CD4-positive, alpha-beta T cell (primary cell): ENCODE data around the gene HDAC4. TPM values are rescaled to one million over a fixed set of nuclear protein-coding genes. Genes with fewer than 3 reads are reported as not detected.
A peak's percentile ranks its signal among the peaks of the same experiment; 100 is the strongest.

ENCODE experiments used
- ATAC-seq: fragments of 200-7000 bp; cut with Tn5 transposase; one replicate; pipeline ENCODE4 v1.10.0; 2022; ENCODE audit warnings: mild to moderate bottlenecking; ENCODE audit not compliant: poor library complexity
- CTCF ChIA-PET: fragments of 350-600 bp; sonication (Branson Sonifier 250); formaldehyde crosslinking; loops from one replicate; lab custom pipeline; 2021; ENCODE audit warnings: antibody characterized with exemption, inconsistent platforms; lab: Charles Lee
- POLR2A ChIA-PET: fragments of 350-600 bp; sonication (Branson Sonifier 250); formaldehyde crosslinking; loops from one replicate; lab custom pipeline; 2021; ENCODE audit warnings: antibody characterized with exemption, inconsistent platforms; lab: Charles Lee
- DNase-seq, 14 experiments: peaks; one replicate each; pipeline ENCODE4 v3.0.0-alpha.2; 2013 to 2020; ENCODE audit warnings: mixed read lengths in 2 of 14
- H3K27ac ChIP-seq, 2 donors: one replicate each; pipeline versions ENCODE4 v1.5.1 to v1.7.0; 2013; ENCODE audit warnings: low read length in 2 of 2, low read depth in 1 of 2, mild to moderate bottlenecking in 1 of 2
- H3K27me3 ChIP-seq, 2 experiments: 1 replicate in 1 of 2; 2 replicates in 1 of 2; pipeline versions ENCODE4 v1.6.1 to v1.7.0; 2013; ENCODE audit warnings: low read length in 2 of 2, control low read depth in 1 of 2, mild to moderate bottlenecking in 1 of 2, moderate library complexity in 1 of 2; ENCODE audit not compliant: insufficient read depth in 2 of 2, control insufficient read depth in 1 of 2
- H3K36me3 ChIP-seq: one replicate; pipeline ENCODE4 v1.6.1; 2013; ENCODE audit warnings: low read length, control low read depth; ENCODE audit not compliant: insufficient read depth
- H3K4me1 ChIP-seq: one replicate; pipeline ENCODE4 v1.6.1; 2013; ENCODE audit warnings: low read length, control low read depth; ENCODE audit not compliant: insufficient read depth
- H3K4me3 ChIP-seq: one replicate; pipeline ENCODE4 v1.5.1; 2013; ENCODE audit warnings: mild to moderate bottlenecking, low read length, moderate library complexity
- H3K9me3 ChIP-seq, 2 experiments: 1 replicate in 1 of 2; 2 replicates in 1 of 2; pipeline versions ENCODE4 v1.6.1 to v1.7.0; 2013; ENCODE audit warnings: low read length in 2 of 2, mild to moderate bottlenecking in 2 of 2, control low read depth in 1 of 2, moderate library complexity in 1 of 2; ENCODE audit not compliant: control insufficient read depth in 1 of 2, insufficient read depth in 1 of 2
- H3K27ac Mint-ChIP-seq: one replicate; pipeline ENCODE4 v1.8.0; 2020; ENCODE audit warnings: mixed read lengths
- H3K27me3 Mint-ChIP-seq: one replicate; pipeline ENCODE4 v1.8.0; 2021; ENCODE audit warnings: mixed read lengths
- H3K36me3 Mint-ChIP-seq: one replicate; pipeline ENCODE4 v1.8.0; 2021; ENCODE audit warnings: low read depth, mixed read lengths
- H3K4me1 Mint-ChIP-seq: one replicate; pipeline ENCODE4 v1.8.0; 2021; ENCODE audit warnings: low read depth, mixed read lengths
- H3K4me3 Mint-ChIP-seq: one replicate; pipeline ENCODE4 v1.8.0; 2020; ENCODE audit warnings: mild to moderate bottlenecking, mixed read lengths
- H3K9me3 Mint-ChIP-seq: one replicate; pipeline ENCODE4 v1.8.0; 2020; ENCODE audit warnings: mixed read lengths
- intact Hi-C, 2 experiments: fragments of 100-400 bp; cut with DNase I in 1 of 2; cut with micrococcal nuclease in 1 of 2; formaldehyde crosslinking; loops; one replicate each; pipeline versions ENCODE4 v1.15.1 to v1.9.0; 2023 to 2025; cut with DNase I, micrococcal nuclease
- total RNA-seq, 174 experiments: library from RNA in 2 of 174; stranded (reverse) in 2 of 174; gene quantifications; one replicate each; pipeline ENCODE4 v1.2.3 and lab custom pipeline; 2021 to 2026
- TF ChIP-seq, protein P1 (sequence below): fragments of 200-600 bp; IDR thresholded peaks from one replicate; pipeline ENCODE4 v1.8.0; 2022; ENCODE audit warnings: antibody characterized with exemption, mild to moderate bottlenecking

Gene HDAC4
- total RNA-seq, 2 experiments from 2014 or later = 45.3 to 49.2 TPM

DNA sequence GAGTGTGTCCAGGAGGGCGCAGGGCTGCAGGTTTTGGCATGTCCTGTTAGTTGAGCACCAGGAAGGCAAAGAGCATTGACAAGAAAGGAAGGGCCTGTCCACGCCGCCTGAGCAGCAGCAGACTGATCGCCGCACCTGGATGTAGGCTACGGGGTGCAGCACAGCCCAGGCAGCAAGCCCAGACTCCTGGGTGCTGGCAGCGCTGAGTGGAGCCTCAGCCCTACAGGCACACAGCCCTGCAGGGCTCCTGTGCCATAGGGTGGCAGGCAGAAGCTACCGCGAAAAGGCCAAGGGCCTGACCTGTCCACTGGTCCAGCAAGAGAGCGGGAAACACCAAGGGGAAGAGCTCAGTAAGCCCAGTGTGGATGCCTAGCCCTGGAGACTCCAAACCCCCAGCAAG, 198.0 kb downstream of the HDAC4 start:
- TF ChIP-seq, protein P1, sequence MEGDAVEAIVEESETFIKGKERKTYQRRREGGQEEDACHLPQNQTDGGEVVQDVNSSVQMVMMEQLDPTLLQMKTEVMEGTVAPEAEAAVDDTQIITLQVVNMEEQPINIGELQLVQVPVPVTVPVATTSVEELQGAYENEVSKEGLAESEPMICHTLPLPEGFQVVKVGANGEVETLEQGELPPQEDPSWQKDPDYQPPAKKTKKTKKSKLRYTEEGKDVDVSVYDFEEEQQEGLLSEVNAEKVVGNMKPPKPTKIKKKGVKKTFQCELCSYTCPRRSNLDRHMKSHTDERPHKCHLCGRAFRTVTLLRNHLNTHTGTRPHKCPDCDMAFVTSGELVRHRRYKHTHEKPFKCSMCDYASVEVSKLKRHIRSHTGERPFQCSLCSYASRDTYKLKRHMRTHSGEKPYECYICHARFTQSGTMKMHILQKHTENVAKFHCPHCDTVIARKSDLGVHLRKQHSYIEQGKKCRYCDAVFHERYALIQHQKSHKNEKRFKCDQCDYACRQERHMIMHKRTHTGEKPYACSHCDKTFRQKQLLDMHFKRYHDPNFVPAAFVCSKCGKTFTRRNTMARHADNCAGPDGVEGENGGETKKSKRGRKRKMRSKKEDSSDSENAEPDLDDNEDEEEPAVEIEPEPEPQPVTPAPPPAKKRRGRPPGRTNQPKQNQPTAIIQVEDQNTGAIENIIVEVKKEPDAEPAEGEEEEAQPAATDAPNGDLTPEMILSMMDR = no peak
- H3K9me3 Mint-ChIP-seq = no peaks in the 10 kb centered on the region
- peaks cover 51% of the 10 kb centered on the region for H3K4me1 Mint-ChIP-seq
- POLR2A ChIA-PET = no interaction called here
- no peak overlapping the region for H3K4me3 Mint-ChIP-seq
- Histone ChIP-seq H3K27ac (no peak overlapping the region), H3K4me1 (peaks cover 23% of the 10 kb centered on the region), H3K4me3 (no peak overlapping the region), H3K36me3 (peaks cover 21% of the 10 kb centered on the region), H3K27me3 (no peaks in the 10 kb centered on the region), H3K9me3 (no peaks in the 10 kb centered on the region)
- H3K27ac Mint-ChIP-seq = no peak overlapping the region
- peaks cover 10% of the 10 kb centered on the region for H3K36me3 Mint-ChIP-seq
- ATAC-seq = no peak
- CTCF ChIA-PET = no interaction called here
- H3K27me3 Mint-ChIP-seq = no peaks in the 10 kb centered on the region
- DNase-seq = no peak
- intact Hi-C loops = no loop called here

DNA sequence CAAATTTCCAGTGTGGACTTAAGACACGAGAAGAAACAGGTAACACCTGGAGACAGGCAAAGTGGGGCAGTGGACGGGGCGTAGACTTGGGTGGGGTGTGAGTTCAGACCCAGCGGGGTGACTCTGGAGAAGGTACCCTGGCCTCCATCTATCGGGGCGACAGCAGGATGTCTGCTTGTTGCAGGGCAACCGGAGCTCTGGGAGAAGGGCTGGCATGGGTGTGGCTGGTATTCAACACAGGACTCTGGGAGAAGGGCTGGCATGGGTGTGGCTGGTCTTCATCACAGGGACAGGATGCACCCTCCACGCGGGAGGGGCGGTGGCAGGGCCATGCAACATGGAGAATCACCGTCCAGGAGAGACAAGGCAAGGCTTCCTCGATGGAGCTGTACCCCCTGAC, 198.5 kb downstream of the HDAC4 start:
- POLR2A ChIA-PET = no interaction called here
- Histone ChIP-seq H3K27ac (no peak overlapping the region), H3K9me3 (no peaks in the 10 kb centered on the region), H3K27me3 (no peaks in the 10 kb centered on the region), H3K36me3 (peaks cover 24% of the 10 kb centered on the region), H3K4me3 (no peak overlapping the region), H3K4me1 (peaks cover 23% of the 10 kb centered on the region)
- DNase-seq (peak in 1 of 14 experiments; percentile 26), ATAC-seq (no peak)
- H3K27me3 Mint-ChIP-seq = no peaks in the 10 kb centered on the region
- TF ChIP-seq, protein P1 = no peak
- peaks cover 13% of the 10 kb centered on the region for H3K36me3 Mint-ChIP-seq
- intact Hi-C loops = no loop called here
- H3K4me3 Mint-ChIP-seq = no peak overlapping the region
- H3K27ac Mint-ChIP-seq = no peak overlapping the region
- H3K9me3 Mint-ChIP-seq = no peaks in the 10 kb centered on the region
- CTCF ChIA-PET = no interaction called here
- peaks cover 51% of the 10 kb centered on the region for H3K4me1 Mint-ChIP-seq

DNA sequence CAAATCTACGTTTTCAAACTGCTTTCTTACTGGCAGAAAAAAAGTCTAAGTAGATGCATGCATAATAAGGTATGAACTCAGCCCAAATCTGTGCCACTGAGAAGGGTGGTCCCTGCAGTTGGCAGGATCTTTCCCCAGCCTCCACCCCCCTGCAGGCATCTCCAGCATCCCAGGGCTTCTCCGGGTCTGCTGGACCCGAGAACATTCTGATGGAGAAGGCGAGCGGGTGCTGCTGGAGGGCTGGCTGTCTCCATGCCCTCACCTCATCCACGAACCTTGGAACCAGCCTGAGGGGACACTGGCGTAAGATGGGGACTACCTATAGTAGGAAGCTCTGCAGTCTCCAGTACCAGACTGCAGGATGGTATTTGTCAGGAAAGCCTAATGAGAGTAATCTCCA, 198.9 kb downstream of the HDAC4 start:
- peaks cover 47% of the 10 kb centered on the region for H3K4me1 Mint-ChIP-seq
- CTCF ChIA-PET = no interaction called here

More for the DNA sequence above, 198.9 kb downstream of the HDAC4 start:
- intact Hi-C loops = no loop called here
- POLR2A ChIA-PET = no interaction called here
- Histone ChIP-seq H3K27ac (no peak overlapping the region), H3K36me3 (peaks cover 29% of the 10 kb centered on the region), H3K4me1 (peaks cover 23% of the 10 kb centered on the region), H3K9me3 (no peaks in the 10 kb centered on the region), H3K27me3 (no peaks in the 10 kb centered on the region), H3K4me3 (no peak overlapping the region)
- TF ChIP-seq, protein P1 = no peak
- no peak overlapping the region for H3K4me3 Mint-ChIP-seq
- H3K36me3 Mint-ChIP-seq = peaks cover 18% of the 10 kb centered on the region
- no peaks in the 10 kb centered on the region for H3K9me3 Mint-ChIP-seq
- ATAC-seq (no peak), DNase-seq (no peak)
- H3K27ac Mint-ChIP-seq = no peak overlapping the region
- H3K27me3 Mint-ChIP-seq = no peaks in the 10 kb centered on the region
